ENCODE measurements around the gene CFAP70. TPM values are rescaled to one million over a fixed set of nuclear protein-coding genes. Genes with fewer than 3 reads are reported as not detected.

Gene CFAP70
- total RNA-seq, 1 experiment from 2014 or later: 0.24 TPM

DNA sequence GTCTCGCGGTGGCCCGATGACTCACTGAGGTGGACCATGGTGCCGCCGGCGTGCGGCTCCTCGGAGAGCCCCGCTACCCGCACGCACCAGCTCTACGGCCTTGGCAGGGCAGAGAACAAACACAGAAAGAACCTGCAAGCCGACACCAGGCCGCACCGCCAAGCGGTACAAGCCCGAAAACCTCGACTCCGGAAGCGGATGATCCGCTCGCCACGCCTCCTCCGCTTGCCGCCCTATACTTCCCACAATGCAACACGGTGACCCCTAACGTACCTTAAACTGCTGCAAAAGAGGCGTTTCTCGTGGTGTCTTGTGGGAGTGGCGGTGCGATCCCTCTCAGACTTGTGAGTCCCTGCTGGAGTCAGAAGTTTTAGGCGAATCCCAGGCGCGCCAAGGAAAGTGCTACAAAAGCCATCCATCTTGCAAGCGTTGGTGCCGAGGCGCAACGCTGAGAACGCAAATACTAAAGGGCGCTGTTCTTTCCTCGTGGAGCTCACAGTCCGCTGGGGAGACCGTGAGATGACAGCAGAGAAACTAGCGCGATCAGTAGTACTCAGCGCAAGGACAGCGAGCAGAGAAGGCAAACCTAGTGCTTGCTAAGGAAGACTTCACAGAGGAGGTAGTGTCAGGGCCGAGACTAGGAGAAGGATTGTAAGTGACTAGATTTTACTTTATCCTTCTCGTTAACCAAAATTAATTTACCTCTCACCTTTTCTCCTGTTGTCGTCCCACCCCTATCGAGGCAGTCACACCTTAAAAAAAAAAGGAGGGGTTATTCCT, 106.0 kb downstream of the CFAP70 start, which contains the start of gene MRPS16:
Gene MRPS16, minus strand, starts transcription at position 200 of the 780 bp plus-strand sequence. Its CDS starts 162 bp downstream, at position 38.
- Histone ChIP-seq H4K8ac (replicated peaks; ENCODE audit: insufficient read length, low read depth, low read length) (no peak within 1 kb of the TSS), H2BK12ac (ENCODE audit: insufficient read length, low read depth, low read length) (no peak within 1 kb of the TSS), H3K23me2 (ENCODE audit: insufficient read length, low read depth, low read length, poor library complexity, severe bottlenecking) (peaks cover 6% of the 10 kb centered on the region), H2AK5ac (ENCODE audit: insufficient read length, low read length) (no peak within 1 kb of the TSS), H2BK15ac (ENCODE audit: low read depth, low read length) (no peak within 1 kb of the TSS), H4K91ac (ENCODE audit: insufficient read length, low read depth, low read length) (no peak within 1 kb of the TSS), H3K27me3 (ENCODE audit: insufficient read depth, low read length) (no peaks in the 10 kb centered on the region), H3K4me1 (ENCODE audit: insufficient read depth, low read length) (no peaks in the 10 kb centered on the region), H3K79me2 (ENCODE audit: insufficient read depth, low read length) (peaks cover 6% of the 10 kb centered on the region; the same call in 1 of the 2 replicates), H3K4ac (ENCODE audit: low read depth, low read length) (no peak within 1 kb of the TSS; the same call in 1 of the 2 replicates), H3K14ac (ENCODE audit: insufficient read depth, low read length) (peak within 1 kb of the TSS; percentile 64; the same call in 1 of the 2 replicates), H3K27ac (ENCODE audit: insufficient read length, low read depth, low read length) (peak within 1 kb of the TSS; percentile 59), H3K56ac (ENCODE audit: insufficient read length, low read depth, low read length) (no peak within 1 kb of the TSS), H2AFZ (ENCODE audit: low read length) (peak within 1 kb of the TSS; percentile 56), H3K4me2 (ENCODE audit: insufficient read depth, insufficient read length, low read length) (peak within 1 kb of the TSS; percentile 67), H3K23ac (ENCODE audit: insufficient read length, low read depth, low read length) (no peak within 1 kb of the TSS), H4K20me1 (ENCODE audit: control insufficient read depth, insufficient read depth, insufficient read length) (no peaks in the 10 kb centered on the region), H3T11ph (ENCODE audit: low read length) (no peak within 1 kb of the TSS), H3K79me1 (ENCODE audit: insufficient read depth, low read depth, low read length, poor library complexity, severe bottlenecking) (peaks cover 10% of the 10 kb centered on the region), H2BK120ac (ENCODE audit: low read depth, low read length, poor library complexity, severe bottlenecking) (no peak within 1 kb of the TSS), H3K9me3 (ENCODE audit: control insufficient read depth, low read depth, low read length) (no peaks in the 10 kb centered on the region), H2BK5ac (ENCODE audit: insufficient read length, low read length) (peak within 1 kb of the TSS; percentile 13), H3K9ac (ENCODE audit: extremely low read depth, insufficient read length, low read length) (peak within 1 kb of the TSS; percentile 94), H4K5ac (ENCODE audit: insufficient read length, low read depth, low read length) (no peak within 1 kb of the TSS), H2BK20ac (ENCODE audit: low read depth, low read length, poor library complexity, severe bottlenecking) (no peak within 1 kb of the TSS), H3K18ac (ENCODE audit: insufficient read length, low read depth, low read length) (peak within 1 kb of the TSS; percentile 75)
- Mint-ChIP-seq H3K4me1 (peaks cover 13 to 23% of the 10 kb centered on the region in 2 experiments), H3K36me3 (ENCODE audit: insufficient read depth in 1 of 3, low read depth in 3 of 3) (peaks cover 16 to 36% (median 21%) of the 10 kb centered on the region in 3 experiments), H3K27ac (peak within 1 kb of the TSS; percentile 97 to 99 (median 98)), H3K4me3 (peak within 1 kb of the TSS; percentile 94 to 97), H3K27me3 (ENCODE audit: low read depth) (no peaks in the 10 kb centered on the region), H3K9me3 (peaks cover 0 to 2% of the 10 kb centered on the region in 2 experiments; a peak in 1 of 5 replicates)
- no CpG with 5 or more reads among the region's 51 CpGs for WGBS (ENCODE audit: extremely low coverage, insufficient read length, low lambda C conversion rate)
- TF ChIP-seq, protein P1, sequence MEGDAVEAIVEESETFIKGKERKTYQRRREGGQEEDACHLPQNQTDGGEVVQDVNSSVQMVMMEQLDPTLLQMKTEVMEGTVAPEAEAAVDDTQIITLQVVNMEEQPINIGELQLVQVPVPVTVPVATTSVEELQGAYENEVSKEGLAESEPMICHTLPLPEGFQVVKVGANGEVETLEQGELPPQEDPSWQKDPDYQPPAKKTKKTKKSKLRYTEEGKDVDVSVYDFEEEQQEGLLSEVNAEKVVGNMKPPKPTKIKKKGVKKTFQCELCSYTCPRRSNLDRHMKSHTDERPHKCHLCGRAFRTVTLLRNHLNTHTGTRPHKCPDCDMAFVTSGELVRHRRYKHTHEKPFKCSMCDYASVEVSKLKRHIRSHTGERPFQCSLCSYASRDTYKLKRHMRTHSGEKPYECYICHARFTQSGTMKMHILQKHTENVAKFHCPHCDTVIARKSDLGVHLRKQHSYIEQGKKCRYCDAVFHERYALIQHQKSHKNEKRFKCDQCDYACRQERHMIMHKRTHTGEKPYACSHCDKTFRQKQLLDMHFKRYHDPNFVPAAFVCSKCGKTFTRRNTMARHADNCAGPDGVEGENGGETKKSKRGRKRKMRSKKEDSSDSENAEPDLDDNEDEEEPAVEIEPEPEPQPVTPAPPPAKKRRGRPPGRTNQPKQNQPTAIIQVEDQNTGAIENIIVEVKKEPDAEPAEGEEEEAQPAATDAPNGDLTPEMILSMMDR (conservative IDR thresholded peaks at IDR 0.05): no peak; the same call in 2 of the 3 replicates
- DNase-seq: peak; percentile 98

Measured in H9 (cell line).